ENCODE data around the gene INTS15.

DNA sequence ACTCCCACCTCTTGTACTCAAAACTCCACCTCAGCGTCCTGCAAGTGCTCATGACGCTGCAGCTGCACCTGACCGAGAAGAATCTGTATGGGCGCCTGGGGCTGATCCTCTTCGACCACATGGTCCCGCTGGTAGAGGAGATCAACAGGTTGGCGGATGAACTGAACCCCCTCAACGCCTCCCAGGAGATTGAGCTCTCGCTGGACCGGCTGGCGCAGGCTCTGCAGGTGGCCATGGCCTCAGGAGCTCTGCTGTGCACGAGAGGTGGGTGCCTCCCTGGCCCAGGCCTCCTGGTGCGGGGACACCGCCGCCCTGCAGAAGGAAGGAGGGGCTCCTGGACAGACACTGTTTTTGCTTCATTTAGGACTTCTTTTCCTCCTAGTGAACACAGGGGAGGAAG is 10.3 kb downstream of the INTS15 start:
- TF ChIP-seq POLR2A (IDR thresholded peaks at IDR 0.05): no peak
- TF ChIP-seq CTCF (IDR thresholded peaks at IDR 0.05): no peak

Measured in heart left ventricle (tissue), 13 donors.